ENCODE results near the gene PCDHB7.
"Not testable (repeated sequence)": the region's sequence is repeated elsewhere in the genome, so short reads cannot be mapped to it uniquely, and the experiment has no call there.

PCDHB7 gene

GRCh38 chr5:141196363-141196762 is 23.9 kb downstream of the PCDHB7 start:
- no peaks in the 10 kb centered on the region for H3K4me1 Mint-ChIP-seq (ENCODE audit: low read depth)
- no peak overlapping the region for H3K27ac Mint-ChIP-seq
- peaks cover 65% of the 10 kb centered on the region for H3K27me3 Mint-ChIP-seq
- peaks cover 14% of the 10 kb centered on the region for H3K36me3 Mint-ChIP-seq (ENCODE audit: low read depth)
- peaks cover 48% of the 10 kb centered on the region for H3K9me3 Mint-ChIP-seq
- no peak overlapping the region for H3K4me3 Mint-ChIP-seq

- Mint-ChIP-seq H3K27me3 (peaks cover 51% of the 10 kb centered on the region), H3K36me3 (ENCODE audit: low read depth) (peaks cover 20% of the 10 kb centered on the region), H3K27ac (no peak within 1 kb of the TSS), H3K4me1 (ENCODE audit: low read depth) (no peaks in the 10 kb centered on the region), H3K4me3 (no peak within 1 kb of the TSS), H3K9me3 (peaks cover 38% of the 10 kb centered on the region)
These were observed 27.2 kb downstream of the PCDHB7 start, which contains the start of gene PCDHB11 for GRCh38 chr5:141199359-141200235. PCDHB11 (plus strand) TSS chr5:141199627; CDS start chr5:141199775, 148 bp downstream.

DNA sequence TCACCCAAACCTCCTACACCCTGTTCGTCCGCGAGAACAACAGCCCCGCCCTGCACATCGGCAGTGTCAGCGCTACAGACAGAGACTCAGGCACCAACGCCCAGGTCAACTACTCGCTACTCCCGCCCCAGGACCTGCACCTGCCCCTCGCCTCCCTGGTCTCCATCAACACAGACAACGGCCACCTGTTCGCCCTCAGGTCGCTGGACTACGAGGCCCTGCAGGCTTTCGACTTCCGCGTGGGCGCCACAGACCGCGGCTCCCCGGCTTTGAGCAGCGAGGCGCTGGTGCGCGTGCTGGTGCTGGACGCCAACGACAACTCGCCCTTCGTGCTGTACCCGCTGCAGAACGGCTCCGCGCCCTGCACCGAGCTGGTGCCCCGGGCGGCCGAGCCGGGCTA is 28.7 kb downstream of the PCDHB7 start:
- H3K9me3 Mint-ChIP-seq: peaks cover 34% of the 10 kb centered on the region
- peaks cover 54% of the 10 kb centered on the region for H3K27me3 Mint-ChIP-seq
- H3K4me1 Mint-ChIP-seq (ENCODE audit: low read depth); H3K4me3 Mint-ChIP-seq; H3K27ac Mint-ChIP-seq: not testable (repeated sequence)
- peaks cover 16% of the 10 kb centered on the region for H3K36me3 Mint-ChIP-seq (ENCODE audit: low read depth)

DNA sequence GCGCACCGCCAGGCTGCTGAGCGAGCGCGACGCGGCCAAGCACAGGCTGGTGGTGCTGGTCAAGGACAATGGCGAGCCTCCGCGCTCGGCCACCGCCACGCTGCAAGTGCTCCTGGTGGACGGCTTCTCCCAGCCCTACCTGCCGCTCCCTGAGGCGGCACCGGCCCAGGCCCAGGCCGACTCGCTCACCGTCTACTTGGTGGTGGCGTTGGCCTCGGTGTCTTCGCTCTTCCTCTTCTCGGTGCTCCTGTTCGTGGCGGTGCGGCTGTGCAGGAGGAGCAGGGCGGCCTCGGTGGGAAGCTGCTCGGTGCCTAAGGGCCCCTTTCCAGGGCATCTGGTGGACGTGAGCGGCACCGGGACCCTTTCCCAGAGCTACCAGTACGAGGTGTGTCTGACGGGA is 29.2 kb downstream of the PCDHB7 start:
- Mint-ChIP-seq H3K36me3 (ENCODE audit: low read depth) (peaks cover 13% of the 10 kb centered on the region), H3K27me3 (peaks cover 55% of the 10 kb centered on the region), H3K9me3 (peaks cover 29% of the 10 kb centered on the region)
- not testable (repeated sequence) for H3K4me1 Mint-ChIP-seq (ENCODE audit: low read depth); H3K4me3 Mint-ChIP-seq; H3K27ac Mint-ChIP-seq

- H3K27me3 Mint-ChIP-seq: peaks cover 71% of the 10 kb centered on the region
- H3K36me3 Mint-ChIP-seq (ENCODE audit: low read depth): peaks cover 4% of the 10 kb centered on the region
- H3K4me1 Mint-ChIP-seq (ENCODE audit: low read depth): no peaks in the 10 kb centered on the region
- peaks cover 10% of the 10 kb centered on the region for H3K9me3 Mint-ChIP-seq
- no peak within 1 kb of the TSS for H3K4me3 Mint-ChIP-seq
- no peak within 1 kb of the TSS for H3K27ac Mint-ChIP-seq
These were observed 36.0 kb downstream of the PCDHB7 start, which contains the start of gene PCDHB12 for GRCh38 chr5:141208478-141208877. PCDHB12 (plus strand) TSS chr5:141208719; CDS start chr5:141208908, 189 bp downstream.

GRCh38 chr5:141210281-141210680 is 37.8 kb downstream of the PCDHB7 start:
- not testable (repeated sequence) for H3K27ac Mint-ChIP-seq; H3K36me3 Mint-ChIP-seq (ENCODE audit: low read depth); H3K4me3 Mint-ChIP-seq; H3K4me1 Mint-ChIP-seq (ENCODE audit: low read depth)
- H3K9me3 Mint-ChIP-seq: peaks cover 10% of the 10 kb centered on the region
- peaks cover 77% of the 10 kb centered on the region for H3K27me3 Mint-ChIP-seq

- peaks cover 10% of the 10 kb centered on the region for H3K9me3 Mint-ChIP-seq
- peaks cover 76% of the 10 kb centered on the region for H3K27me3 Mint-ChIP-seq
- H3K4me1 Mint-ChIP-seq (ENCODE audit: low read depth); H3K27ac Mint-ChIP-seq; H3K4me3 Mint-ChIP-seq; H3K36me3 Mint-ChIP-seq (ENCODE audit: low read depth): not testable (repeated sequence)
These were observed 38.4 kb downstream of the PCDHB7 start for GRCh38 chr5:141210849-141211248.

GRCh38 chr5:141213656-141214339 is 41.4 kb downstream of the PCDHB7 start, which contains the start of gene PCDHB13:
PCDHB13 (plus strand) TSS chr5:141213919; CDS start chr5:141214124, 205 bp downstream.
- H3K4me1 Mint-ChIP-seq (ENCODE audit: low read depth); H3K36me3 Mint-ChIP-seq (ENCODE audit: low read depth); H3K4me3 Mint-ChIP-seq; H3K27ac Mint-ChIP-seq: not testable (repeated sequence)
- peaks cover 69% of the 10 kb centered on the region for H3K27me3 Mint-ChIP-seq
- H3K9me3 Mint-ChIP-seq: peaks cover 18% of the 10 kb centered on the region

DNA sequence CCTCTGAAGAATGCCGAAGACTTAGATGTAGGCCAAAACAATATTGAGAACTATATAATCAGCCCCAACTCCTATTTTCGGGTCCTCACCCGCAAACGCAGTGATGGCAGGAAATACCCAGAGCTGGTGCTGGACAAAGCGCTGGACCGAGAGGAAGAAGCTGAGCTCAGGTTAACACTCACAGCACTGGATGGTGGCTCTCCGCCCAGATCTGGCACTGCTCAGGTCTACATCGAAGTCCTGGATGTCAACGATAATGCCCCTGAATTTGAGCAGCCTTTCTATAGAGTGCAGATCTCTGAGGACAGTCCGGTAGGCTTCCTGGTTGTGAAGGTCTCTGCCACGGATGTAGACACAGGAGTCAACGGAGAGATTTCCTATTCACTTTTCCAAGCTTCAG is 42.1 kb downstream of the PCDHB7 start:
- Mint-ChIP-seq H3K9me3 (peaks cover 23% of the 10 kb centered on the region), H3K27me3 (peaks cover 68% of the 10 kb centered on the region)
- H3K4me3 Mint-ChIP-seq; H3K27ac Mint-ChIP-seq; H3K4me1 Mint-ChIP-seq (ENCODE audit: low read depth); H3K36me3 Mint-ChIP-seq (ENCODE audit: low read depth): not testable (repeated sequence)

DNA sequence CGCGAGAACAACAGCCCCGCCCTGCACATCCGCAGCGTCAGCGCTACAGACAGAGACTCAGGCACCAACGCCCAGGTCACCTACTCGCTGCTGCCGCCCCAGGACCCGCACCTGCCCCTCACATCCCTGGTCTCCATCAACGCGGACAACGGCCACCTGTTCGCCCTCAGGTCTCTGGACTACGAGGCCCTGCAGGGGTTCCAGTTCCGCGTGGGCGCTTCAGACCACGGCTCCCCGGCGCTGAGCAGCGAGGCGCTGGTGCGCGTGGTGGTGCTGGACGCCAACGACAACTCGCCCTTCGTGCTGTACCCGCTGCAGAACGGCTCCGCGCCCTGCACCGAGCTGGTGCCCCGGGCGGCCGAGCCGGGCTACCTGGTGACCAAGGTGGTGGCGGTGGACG is 43.1 kb downstream of the PCDHB7 start:
- not testable (repeated sequence) for H3K4me3 Mint-ChIP-seq; H3K36me3 Mint-ChIP-seq (ENCODE audit: low read depth); H3K27ac Mint-ChIP-seq; H3K4me1 Mint-ChIP-seq (ENCODE audit: low read depth)
- peaks cover 67% of the 10 kb centered on the region for H3K27me3 Mint-ChIP-seq
- H3K9me3 Mint-ChIP-seq: peaks cover 24% of the 10 kb centered on the region

DNA sequence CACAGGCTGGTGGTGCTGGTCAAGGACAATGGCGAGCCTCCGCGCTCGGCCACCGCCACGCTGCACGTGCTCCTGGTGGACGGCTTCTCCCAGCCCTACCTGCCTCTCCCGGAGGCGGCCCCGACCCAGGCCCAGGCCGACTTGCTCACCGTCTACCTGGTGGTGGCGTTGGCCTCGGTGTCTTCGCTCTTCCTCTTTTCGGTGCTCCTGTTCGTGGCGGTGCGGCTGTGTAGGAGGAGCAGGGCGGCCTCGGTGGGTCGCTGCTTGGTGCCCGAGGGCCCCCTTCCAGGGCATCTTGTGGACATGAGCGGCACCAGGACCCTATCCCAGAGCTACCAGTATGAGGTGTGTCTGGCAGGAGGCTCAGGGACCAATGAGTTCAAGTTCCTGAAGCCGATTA is 43.6 kb downstream of the PCDHB7 start:
- not testable (repeated sequence) for H3K4me3 Mint-ChIP-seq; H3K36me3 Mint-ChIP-seq (ENCODE audit: low read depth); H3K27ac Mint-ChIP-seq; H3K4me1 Mint-ChIP-seq (ENCODE audit: low read depth)
- H3K9me3 Mint-ChIP-seq: peaks cover 24% of the 10 kb centered on the region
- peaks cover 65% of the 10 kb centered on the region for H3K27me3 Mint-ChIP-seq

DNA sequence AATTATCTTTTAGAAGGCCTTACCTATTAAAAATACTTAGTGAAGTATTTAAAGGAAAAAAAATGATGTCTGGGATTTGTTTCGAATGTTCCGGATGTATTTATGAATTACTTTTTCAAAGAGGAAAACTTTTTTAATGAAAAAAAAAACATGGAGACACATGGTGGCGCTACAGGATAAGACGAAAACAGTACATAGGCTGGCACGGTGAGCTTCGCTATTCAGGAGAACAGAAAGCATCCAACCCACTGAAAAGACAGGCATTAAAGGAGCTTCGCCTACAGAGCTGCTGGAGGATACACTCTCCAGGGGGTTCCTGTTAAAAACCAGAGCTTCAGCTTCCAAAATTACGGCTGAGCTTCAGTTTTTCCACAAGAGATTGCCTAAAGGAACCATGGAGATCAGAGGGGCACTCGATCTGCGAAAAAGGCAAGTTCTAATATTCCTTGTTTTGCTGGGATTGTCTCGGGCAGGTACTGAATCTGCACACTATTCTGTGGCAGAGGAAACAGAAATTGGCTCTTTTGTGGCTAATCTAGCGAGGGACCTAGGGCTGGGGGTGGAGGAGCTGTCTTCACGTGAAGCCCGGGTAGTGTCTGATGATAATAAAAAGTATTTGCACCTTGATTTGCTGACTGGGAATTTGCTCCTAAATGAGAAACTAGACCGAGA is 50.8 kb downstream of the PCDHB7 start, which contains the start of gene PCDHB14:
TSS of gene PCDHB14 (plus strand) at position 232 of the 672 bp plus-strand sequence. CDS start at position 395, 163 bp downstream.
- Mint-ChIP-seq H3K27ac (no peak within 1 kb of the TSS), H3K27me3 (peaks cover 69% of the 10 kb centered on the region), H3K36me3 (ENCODE audit: low read depth) (peaks cover 5% of the 10 kb centered on the region), H3K9me3 (peaks cover 25% of the 10 kb centered on the region), H3K4me1 (ENCODE audit: low read depth) (no peaks in the 10 kb centered on the region), H3K4me3 (no peak within 1 kb of the TSS)

DNA sequence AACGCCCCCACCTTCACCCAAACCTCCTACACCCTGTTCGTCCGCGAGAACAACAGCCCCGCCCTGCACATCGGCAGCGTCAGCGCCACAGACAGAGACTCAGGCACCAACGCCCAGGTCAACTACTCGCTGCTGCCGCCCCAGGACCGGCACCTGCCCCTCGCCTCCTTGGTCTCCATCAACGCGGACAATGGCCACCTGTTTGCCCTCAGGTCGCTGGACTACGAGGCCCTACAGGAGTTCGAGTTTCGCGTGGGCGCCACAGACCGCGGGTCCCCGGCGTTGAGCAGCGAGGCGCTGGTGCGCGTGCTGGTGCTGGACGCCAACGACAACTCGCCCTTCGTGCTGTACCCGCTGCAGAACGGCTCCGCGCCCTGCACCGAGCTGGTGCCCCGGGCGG is 52.4 kb downstream of the PCDHB7 start:
- H3K27me3 Mint-ChIP-seq: peaks cover 58% of the 10 kb centered on the region
- not testable (repeated sequence) for H3K36me3 Mint-ChIP-seq (ENCODE audit: low read depth); H3K27ac Mint-ChIP-seq; H3K4me3 Mint-ChIP-seq; H3K4me1 Mint-ChIP-seq (ENCODE audit: low read depth)
- H3K9me3 Mint-ChIP-seq: peaks cover 18% of the 10 kb centered on the region

DNA sequence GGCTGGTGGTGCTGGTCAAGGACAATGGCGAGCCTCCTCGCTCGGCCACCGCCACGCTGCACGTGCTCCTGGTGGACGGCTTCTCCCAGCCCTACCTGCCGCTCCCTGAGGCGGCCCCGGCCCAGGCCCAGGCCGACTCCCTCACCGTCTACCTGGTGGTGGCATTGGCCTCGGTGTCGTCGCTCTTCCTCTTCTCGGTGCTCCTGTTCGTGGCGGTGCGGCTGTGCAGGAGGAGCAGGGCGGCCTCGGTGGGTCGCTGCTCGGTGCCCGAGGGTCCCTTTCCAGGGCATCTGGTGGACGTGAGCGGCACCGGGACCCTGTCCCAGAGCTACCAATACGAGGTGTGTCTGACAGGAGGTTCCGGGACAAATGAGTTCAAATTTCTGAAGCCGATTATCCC is 53.0 kb downstream of the PCDHB7 start:
- not testable (repeated sequence) for H3K4me1 Mint-ChIP-seq (ENCODE audit: low read depth); H3K4me3 Mint-ChIP-seq; H3K27ac Mint-ChIP-seq; H3K36me3 Mint-ChIP-seq (ENCODE audit: low read depth)
- H3K9me3 Mint-ChIP-seq: peaks cover 14% of the 10 kb centered on the region
- H3K27me3 Mint-ChIP-seq: peaks cover 55% of the 10 kb centered on the region

Data from stimulated activated naive CD8-positive, alpha-beta T cell treated with anti-CD3 and anti-CD28 coated beads, Interleukin-15, Interleukin-2, amounts not matched to agents 100 ng/mL and 50 ng/mL, for 24 hours (primary cell).